Kidney epithelial cell (primary cell): ENCODE results near the gene NFS1. TPM values are rescaled to one million over a fixed set of nuclear protein-coding genes. Genes with fewer than 3 reads are reported as not detected.

ENCODE experiments used
- DNase-seq: peaks from one replicate; pipeline ENCODE4 v3.0.0-alpha.2; 2010; ENCODE audit warnings: low read depth
- H3K27me3 ChIP-seq: 2 replicates; pipeline ENCODE4 v1.6.0; 2011; ENCODE audit warnings: low read length; ENCODE audit not compliant: control insufficient read depth, insufficient read depth
- H3K36me3 ChIP-seq: 2 replicates; pipeline ENCODE4 v1.5.1; 2011; ENCODE audit warnings: low read length; ENCODE audit not compliant: control insufficient read depth, insufficient read depth
- H3K4me3 ChIP-seq: 2 replicates; pipeline ENCODE4 v1.5.1; 2011; ENCODE audit warnings: low read depth, mild to moderate bottlenecking, control low read depth, low read length
- total RNA-seq: library from RNA; depleted of rRNA; stranded (reverse); fragments of >200 nt; gene quantifications from 2 replicates; pipeline ENCODE4 v1.2.3, GENCODE V29; 2015
- TF ChIP-seq, protein P1 (sequence below): IDR thresholded peaks from 2 replicates; pipeline ENCODE4 v1.5.1; 2011; ENCODE audit warnings: mild to moderate bottlenecking, moderate library complexity, low read length, control low read depth, inconsistent platforms; ENCODE audit not compliant: insufficient read depth, poor library complexity, severe bottlenecking

NFS1 gene
- total RNA-seq, 1 donor from 2014 or later: 30.8 TPM

DNA sequence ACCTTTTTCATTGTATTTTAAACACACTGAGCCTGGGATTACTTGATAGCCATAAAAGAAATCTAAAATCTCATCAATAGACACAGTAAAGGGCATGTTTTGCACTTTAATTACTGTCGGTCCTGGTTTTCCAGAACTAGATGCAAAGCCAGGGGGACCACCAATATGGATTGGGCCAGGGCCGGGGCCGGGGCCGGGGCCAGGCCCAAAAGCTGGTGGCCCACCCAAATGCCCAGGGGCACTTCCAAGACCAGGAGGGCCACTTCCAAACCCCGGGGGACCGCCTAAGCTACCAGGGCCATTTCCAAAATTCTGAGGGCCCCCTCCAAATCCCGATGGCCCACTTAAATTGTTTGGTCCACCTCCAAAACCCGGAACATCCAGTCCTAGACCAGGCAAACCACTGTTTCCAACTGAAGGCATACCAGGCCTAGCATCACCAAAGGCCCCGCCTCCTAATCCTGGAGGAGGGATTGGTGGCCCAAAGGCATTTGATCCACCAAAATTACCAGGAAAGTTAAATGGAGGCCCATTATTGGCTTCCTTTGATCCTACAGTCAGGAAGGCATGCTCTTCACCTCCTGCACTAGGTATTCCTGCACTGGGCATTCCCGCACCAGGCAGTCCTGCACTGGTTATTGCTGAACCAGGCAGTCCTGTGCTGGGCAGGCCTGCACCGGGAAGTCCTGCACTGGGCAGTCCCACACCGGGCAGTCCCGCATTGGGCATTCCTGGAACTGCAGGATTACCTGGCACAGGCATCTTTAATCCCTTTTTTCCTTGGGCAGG is 46.3 kb downstream of the NFS1 start:
- no peak for DNase-seq
- H3K36me3 ChIP-seq: peaks cover 7% of the 10 kb centered on the region
- TF ChIP-seq, protein P1, sequence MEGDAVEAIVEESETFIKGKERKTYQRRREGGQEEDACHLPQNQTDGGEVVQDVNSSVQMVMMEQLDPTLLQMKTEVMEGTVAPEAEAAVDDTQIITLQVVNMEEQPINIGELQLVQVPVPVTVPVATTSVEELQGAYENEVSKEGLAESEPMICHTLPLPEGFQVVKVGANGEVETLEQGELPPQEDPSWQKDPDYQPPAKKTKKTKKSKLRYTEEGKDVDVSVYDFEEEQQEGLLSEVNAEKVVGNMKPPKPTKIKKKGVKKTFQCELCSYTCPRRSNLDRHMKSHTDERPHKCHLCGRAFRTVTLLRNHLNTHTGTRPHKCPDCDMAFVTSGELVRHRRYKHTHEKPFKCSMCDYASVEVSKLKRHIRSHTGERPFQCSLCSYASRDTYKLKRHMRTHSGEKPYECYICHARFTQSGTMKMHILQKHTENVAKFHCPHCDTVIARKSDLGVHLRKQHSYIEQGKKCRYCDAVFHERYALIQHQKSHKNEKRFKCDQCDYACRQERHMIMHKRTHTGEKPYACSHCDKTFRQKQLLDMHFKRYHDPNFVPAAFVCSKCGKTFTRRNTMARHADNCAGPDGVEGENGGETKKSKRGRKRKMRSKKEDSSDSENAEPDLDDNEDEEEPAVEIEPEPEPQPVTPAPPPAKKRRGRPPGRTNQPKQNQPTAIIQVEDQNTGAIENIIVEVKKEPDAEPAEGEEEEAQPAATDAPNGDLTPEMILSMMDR: no peak
- no peaks in the 10 kb centered on the region for H3K27me3 ChIP-seq
- no peak overlapping the region for H3K4me3 ChIP-seq

DNA sequence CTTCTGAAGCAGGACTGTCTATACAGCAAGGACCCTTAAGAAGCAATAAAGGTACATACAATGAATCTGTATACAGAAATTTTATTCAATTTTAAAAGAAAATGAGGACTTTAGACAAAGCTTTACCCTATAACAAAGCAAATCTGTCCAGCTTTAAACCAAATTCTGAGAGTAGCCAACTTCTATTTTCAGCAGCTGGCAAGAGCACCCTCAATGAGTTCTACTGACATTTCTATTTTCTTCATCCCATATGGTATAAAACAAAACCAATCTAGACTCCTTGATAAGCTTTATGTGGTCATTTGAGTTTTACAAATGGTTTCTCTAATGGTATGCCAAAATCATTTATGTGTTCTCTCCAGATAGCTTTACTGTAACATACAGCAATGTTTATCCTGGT is 47.2 kb downstream of the NFS1 start:
- H3K4me3 ChIP-seq: no peak overlapping the region
- H3K27me3 ChIP-seq: no peaks in the 10 kb centered on the region
- TF ChIP-seq, protein P1: no peak
- DNase-seq: no peak
- peaks cover 7% of the 10 kb centered on the region for H3K36me3 ChIP-seq

DNA sequence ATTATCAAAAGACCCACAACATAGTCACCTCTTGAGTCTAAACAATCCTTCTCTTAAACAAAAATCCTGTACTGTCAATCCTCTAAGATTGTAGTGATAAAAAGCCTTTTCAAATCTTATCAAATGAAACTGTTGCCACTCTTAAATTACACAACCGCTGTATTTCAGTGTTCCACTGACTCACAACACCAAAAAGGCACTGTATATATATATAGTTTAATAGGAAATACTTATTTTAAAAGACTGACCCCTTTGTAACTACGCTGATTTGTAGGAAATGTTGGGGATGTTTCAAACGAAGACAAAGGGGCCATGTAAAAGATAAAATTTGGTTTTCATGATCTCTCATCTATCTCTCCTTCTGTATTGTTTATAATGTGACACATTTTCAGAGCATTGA is 48.5 kb downstream of the NFS1 start:
- TF ChIP-seq, protein P1: no peak
- Histone ChIP-seq H3K4me3 (no peak overlapping the region), H3K36me3 (peaks cover 7% of the 10 kb centered on the region), H3K27me3 (no peaks in the 10 kb centered on the region)
- DNase-seq: no peak

DNA sequence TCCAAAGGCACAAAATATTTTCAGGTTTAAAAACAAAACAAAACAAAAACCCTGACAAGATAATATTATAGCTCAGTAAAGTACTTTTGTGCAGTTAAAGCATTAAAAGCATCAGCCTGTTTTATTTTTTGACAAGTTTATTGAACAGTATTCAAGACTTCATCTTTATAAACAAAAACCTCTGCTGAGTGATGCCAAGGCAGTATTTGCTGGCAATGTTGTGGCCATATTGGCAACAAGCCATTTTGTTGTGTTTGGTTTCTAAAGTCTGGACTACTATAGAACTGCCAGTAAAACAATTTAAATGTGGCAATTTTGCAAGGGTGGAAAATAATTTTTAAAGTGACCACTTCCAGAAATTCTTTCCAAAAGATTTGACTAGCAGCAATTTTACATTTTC is 50.3 kb downstream of the NFS1 start:
- no peak for DNase-seq
- no peaks in the 10 kb centered on the region for H3K27me3 ChIP-seq
- H3K36me3 ChIP-seq: peaks cover 2% of the 10 kb centered on the region
- TF ChIP-seq, protein P1: no peak
- H3K4me3 ChIP-seq: no peak overlapping the region

DNA sequence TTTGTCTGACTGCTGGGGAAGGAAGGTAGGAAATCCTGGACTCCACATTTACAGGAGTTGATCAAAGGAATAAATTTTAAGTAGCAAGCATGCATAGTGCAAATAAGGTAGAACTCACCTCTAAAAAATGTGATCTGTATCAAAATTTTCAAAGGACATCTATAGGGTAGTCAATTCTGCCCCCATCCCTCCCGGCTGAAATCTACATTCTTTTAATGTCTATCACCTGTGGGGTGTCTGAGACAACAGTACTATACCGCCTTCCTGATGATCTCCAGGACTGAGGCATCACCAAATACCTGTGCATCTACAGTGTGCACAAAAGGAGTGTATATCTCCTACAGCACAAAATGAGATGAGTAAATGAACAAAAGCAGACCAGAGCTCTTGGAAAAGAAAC is 54.3 kb downstream of the NFS1 start:
- no peaks in the 10 kb centered on the region for H3K27me3 ChIP-seq
- TF ChIP-seq, protein P1: no peak

DNA sequence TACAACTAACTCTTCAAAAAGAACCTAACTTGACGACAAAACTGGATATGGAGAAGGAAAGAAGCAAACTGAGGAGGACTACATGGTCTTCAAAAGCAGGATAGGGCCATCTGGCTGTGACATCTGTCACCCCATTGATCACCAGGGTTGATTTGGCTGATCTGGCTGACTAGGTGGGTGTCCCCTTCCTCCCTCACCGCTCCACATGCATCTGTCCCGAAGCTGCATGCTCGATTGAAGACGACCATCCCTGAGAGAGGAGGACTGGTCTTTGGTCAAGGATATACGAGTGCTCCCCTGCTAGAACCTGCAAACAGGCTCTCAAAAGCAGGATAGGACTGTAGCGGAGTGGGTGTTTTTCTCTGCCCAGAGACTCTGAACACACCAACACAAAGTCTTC is 56.1 kb downstream of the NFS1 start:
- no peak for DNase-seq
- Histone ChIP-seq H3K27me3 (no peaks in the 10 kb centered on the region), H3K36me3 (no peaks in the 10 kb centered on the region), H3K4me3 (no peak overlapping the region)
- TF ChIP-seq, protein P1: no peak

More for the DNA sequence above, 54.3 kb downstream of the NFS1 start:
- DNase-seq: no peak
- H3K4me3 ChIP-seq: no peak overlapping the region
- H3K36me3 ChIP-seq: no peaks in the 10 kb centered on the region
